BLaER1 treated with 17β-estradiol and CSF1 and Interleukin-3, amounts not matched to agents 10 nM and 100 nM (cell line): ENCODE measurements around the gene SFTPB.

Experiments
- H3K27ac ChIP-seq, 11 experiments: shearing (Covaris generic); formaldehyde crosslinking; 2 replicates each; pipeline ENCODE4 v1.8.1; 2022
- H3K27me3 ChIP-seq, 11 experiments: shearing (Covaris generic); formaldehyde crosslinking; 2 replicates each; pipeline ENCODE4 v1.8.1; 2022
- H3K36me3 ChIP-seq, 11 experiments: shearing (Covaris generic); formaldehyde crosslinking; 2 replicates each; pipeline ENCODE4 v1.8.1; 2022
- H3K4me1 ChIP-seq, 10 experiments: shearing (Covaris generic); formaldehyde crosslinking; 2 replicates each; pipeline ENCODE4 v1.8.1; 2022
- H3K4me2 ChIP-seq, 11 experiments: shearing (Covaris generic); formaldehyde crosslinking; 2 replicates each; pipeline ENCODE4 v1.8.1; 2022
- H3K4me3 ChIP-seq, 10 experiments: shearing (Covaris generic); formaldehyde crosslinking; 2 replicates each; pipeline ENCODE4 v1.8.1; 2022
- H3K9ac ChIP-seq, 11 experiments: shearing (Covaris generic); formaldehyde crosslinking; 2 replicates each; pipeline ENCODE4 v1.8.1; 2022
- H3K9me3 ChIP-seq, 11 experiments: shearing (Covaris generic); formaldehyde crosslinking; replicated peaks in 1 of 11; 2 replicates each; pipeline ENCODE4 v1.8.1; 2022
- H4K20me1 ChIP-seq, 11 experiments: shearing (Covaris generic); formaldehyde crosslinking; 2 replicates each; pipeline ENCODE4 v1.8.1; 2022
- Cebpa-rat ChIP-seq, 11 experiments: shearing (Covaris generic); IDR thresholded peaks; 2 replicates each; pipeline ENCODE4 v1.8.1; 2022

The SFTPB gene

DNA sequence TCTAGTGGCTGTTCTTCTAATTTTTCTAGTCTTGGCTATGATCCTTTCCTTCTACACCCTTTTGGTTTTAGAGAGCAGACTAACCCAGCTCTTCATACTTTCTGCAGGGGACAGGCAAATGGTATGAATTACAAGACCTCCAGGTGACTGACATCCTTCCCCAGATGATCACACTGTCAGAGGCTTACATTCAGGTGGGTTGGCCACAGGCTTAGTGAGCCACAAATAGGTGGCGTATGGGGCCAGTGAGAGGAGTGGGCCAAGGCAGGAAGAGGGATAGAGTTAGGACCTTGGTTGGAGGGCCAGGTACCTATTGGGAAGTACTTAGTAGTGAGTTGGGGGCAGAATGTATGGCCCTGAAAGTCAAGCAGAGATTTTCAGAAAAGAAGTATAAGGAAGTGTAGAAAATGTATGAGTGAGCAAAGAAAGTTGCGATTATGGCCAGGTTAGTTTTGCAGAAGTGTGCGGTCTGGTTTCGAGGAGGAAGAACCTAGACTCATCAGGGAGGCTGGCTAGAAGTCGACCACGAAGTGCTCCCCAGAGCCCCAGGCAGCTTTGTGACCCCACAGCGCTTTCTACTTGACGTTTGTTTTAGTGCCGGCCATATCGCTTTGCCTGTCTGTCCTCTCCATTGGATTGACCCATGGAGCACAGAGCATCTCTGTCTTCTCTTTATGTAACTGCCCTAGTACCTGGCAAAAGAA lies 20.0 kb downstream of the SFTPB start:
- Histone ChIP-seq H3K36me3 (peaks cover 98 to 100% (median 100%) of the 10 kb centered on the region in 11 experiments), H3K27me3 (no peaks in the 10 kb centered on the region), H4K20me1 (peaks cover 9 to 67% (median 52%) of the 10 kb centered on the region in 11 experiments; a peak in 19 of 22 replicates), H3K4me3 (no peak overlapping the region), H3K9ac (peak overlapping the region in 4 of 11 experiments; percentile 7 to 28 (median 20); a peak in 4 of 22 replicates), H3K4me2 (peak overlapping the region in 9 of 11 experiments; percentile 1 to 44 (median 35); a peak in 15 of 22 replicates), H3K9me3 (no peaks in the 10 kb centered on the region), H3K27ac (peak overlapping the region in 2 of 11 experiments; percentile 21; a peak in 3 of 22 replicates), H3K4me1 (peaks cover 10 to 23% (median 19%) of the 10 kb centered on the region in 10 experiments)
- TF ChIP-seq Cebpa-rat (IDR thresholded peaks at IDR 0.05): no peak

DNA sequence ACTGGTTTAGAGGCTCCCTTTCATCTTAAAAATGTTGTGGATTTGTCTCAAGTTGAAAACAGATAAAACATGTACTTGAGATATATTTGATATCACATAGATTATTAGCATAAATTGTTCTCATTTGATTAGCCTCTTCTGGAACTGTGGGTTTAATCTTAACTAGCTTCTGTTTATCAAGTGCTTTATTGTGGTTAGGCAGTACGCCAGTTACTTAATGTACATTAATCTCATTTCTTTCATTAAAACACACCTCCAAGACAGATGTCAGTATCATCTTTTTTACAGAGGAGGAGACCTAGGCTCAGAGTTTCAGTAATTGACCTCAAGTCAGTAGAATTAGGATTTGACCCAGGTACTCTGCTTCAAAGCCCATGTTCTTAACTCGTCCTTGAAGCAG lies 21.8 kb downstream of the SFTPB start:
- no peak for TF ChIP-seq Cebpa-rat (IDR thresholded peaks at IDR 0.05)
- no peak overlapping the region for H3K4me3 ChIP-seq
- H3K4me1 ChIP-seq: peaks cover 10 to 23% (median 19%) of the 10 kb centered on the region in 10 experiments
- peaks cover 9 to 85% (median 59%) of the 10 kb centered on the region in 11 experiments; a peak in 19 of 22 replicates for H4K20me1 ChIP-seq
- no peak overlapping the region for H3K9ac ChIP-seq
- H3K9me3 ChIP-seq: no peaks in the 10 kb centered on the region
- no peak overlapping the region for H3K27ac ChIP-seq
- peaks cover 98 to 100% (median 100%) of the 10 kb centered on the region in 11 experiments for H3K36me3 ChIP-seq
- no peaks in the 10 kb centered on the region for H3K27me3 ChIP-seq
- no peak overlapping the region for H3K4me2 ChIP-seq

DNA sequence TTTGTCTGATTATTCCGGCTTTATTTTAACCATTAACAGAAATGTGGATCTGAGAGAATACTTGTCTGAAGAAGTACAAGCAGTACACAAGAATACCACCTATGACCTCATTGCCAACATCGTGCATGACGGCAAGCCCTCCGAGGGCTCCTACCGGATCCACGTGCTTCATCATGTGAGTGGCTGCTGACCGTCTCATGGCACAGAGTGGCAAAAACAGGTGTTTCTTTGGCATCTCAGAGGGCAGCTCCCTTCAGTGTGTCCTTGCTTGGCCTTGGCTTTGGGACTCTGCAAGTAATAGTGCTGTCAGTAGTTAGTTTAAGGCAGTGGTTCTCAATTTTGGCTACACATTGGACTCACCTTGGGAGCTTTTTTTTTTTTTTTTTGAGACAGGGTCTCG lies 23.1 kb downstream of the SFTPB start:
- no peak overlapping the region for H3K4me3 ChIP-seq
- no peaks in the 10 kb centered on the region for H3K27me3 ChIP-seq
- H3K9me3 ChIP-seq: no peaks in the 10 kb centered on the region
- peaks cover 100% of the 10 kb centered on the region in 11 experiments for H3K36me3 ChIP-seq
- H3K9ac ChIP-seq: no peak overlapping the region
- no peak for TF ChIP-seq Cebpa-rat (IDR thresholded peaks at IDR 0.05)
- peaks cover 9 to 86% (median 59%) of the 10 kb centered on the region in 11 experiments; a peak in 19 of 22 replicates for H4K20me1 ChIP-seq
- no peak overlapping the region for H3K4me2 ChIP-seq
- H3K27ac ChIP-seq: no peak overlapping the region
- H3K4me1 ChIP-seq: peaks cover 10 to 23% (median 19%) of the 10 kb centered on the region in 10 experiments

DNA sequence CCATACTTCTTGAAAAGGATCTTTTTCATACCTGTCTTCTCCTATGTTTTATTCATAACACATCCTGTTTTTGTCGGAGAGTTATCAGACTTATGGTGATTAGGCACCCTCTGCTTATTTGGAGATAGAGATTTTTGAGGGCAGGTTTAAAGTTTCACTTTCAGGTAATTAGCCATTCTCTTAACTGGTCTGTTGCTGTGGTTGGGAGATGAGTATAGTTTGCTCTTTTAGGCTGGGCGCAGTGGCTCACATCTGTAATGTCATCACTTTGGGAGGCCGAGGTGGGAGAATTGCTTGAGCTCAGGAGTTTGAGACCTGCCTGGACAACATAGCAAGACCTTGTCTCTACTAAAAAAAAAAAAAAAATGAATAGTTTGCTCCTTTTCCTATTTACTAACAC lies 25.3 kb downstream of the SFTPB start:
- Histone ChIP-seq H3K4me2 (no peak overlapping the region), H3K27ac (no peak overlapping the region), H3K4me1 (peaks cover 2 to 12% (median 9%) of the 10 kb centered on the region in 10 experiments), H3K9me3 (no peaks in the 10 kb centered on the region), H3K9ac (no peak overlapping the region), H3K36me3 (peaks cover 100% of the 10 kb centered on the region in 11 experiments), H4K20me1 (peaks cover 5 to 72% (median 46%) of the 10 kb centered on the region in 11 experiments; a peak in 19 of 22 replicates), H3K4me3 (no peak overlapping the region), H3K27me3 (no peaks in the 10 kb centered on the region)
- no peak for TF ChIP-seq Cebpa-rat (IDR thresholded peaks at IDR 0.05)

DNA sequence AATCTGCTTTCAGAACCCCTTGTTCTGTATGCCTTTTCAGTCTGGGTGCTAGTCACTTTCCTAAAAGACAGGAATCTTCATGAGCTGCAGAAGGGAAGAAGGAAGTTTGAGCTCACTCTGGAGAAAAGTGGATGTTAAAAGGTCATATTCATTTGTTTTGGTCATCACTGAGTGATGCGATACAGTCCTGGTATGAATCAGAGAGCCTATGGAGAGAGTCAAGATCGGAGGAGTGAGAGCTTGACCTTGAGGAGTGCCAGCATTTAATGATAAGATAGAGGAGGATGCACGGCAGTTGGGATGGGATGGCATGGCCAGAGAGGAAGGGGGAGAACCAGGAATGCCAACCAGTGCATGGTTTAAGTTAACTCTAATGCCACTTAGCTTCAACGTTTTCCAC lies 32.4 kb downstream of the SFTPB start:
- peaks cover 97 to 100% (median 98%) of the 10 kb centered on the region in 11 experiments for H3K36me3 ChIP-seq
- H3K9ac ChIP-seq: no peak overlapping the region; a peak in 2 of 22 replicates
- no peak overlapping the region for H3K27ac ChIP-seq
- no peak overlapping the region for H3K4me3 ChIP-seq
- TF ChIP-seq Cebpa-rat (IDR thresholded peaks at IDR 0.05): no peak
- H3K27me3 ChIP-seq: no peaks in the 10 kb centered on the region
- peaks cover 10 to 75% (median 60%) of the 10 kb centered on the region in 11 experiments; a peak in 21 of 22 replicates for H4K20me1 ChIP-seq
- no peak overlapping the region for H3K4me2 ChIP-seq
- no peaks in the 10 kb centered on the region for H3K9me3 ChIP-seq
- H3K4me1 ChIP-seq: no peaks in the 10 kb centered on the region

DNA sequence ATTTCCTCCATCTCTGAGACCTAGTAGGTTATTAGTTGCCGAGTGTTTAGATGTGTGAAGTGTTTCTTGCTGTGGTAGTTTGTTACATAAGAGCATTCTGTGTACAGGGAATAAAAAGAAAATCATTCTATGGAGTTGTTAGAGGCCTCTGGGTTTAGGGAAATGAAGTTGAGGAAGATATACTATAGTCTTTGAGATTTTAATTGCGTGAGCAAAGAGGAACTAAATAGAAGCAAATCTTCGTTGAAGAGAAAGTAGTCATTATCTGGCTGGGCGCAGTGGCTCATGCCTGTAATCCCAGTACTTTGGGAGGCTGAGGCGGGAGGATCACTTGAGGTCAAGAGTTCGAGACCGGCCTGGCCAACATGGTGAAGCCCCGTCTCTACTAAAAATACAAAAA lies 33.0 kb downstream of the SFTPB start:
- Histone ChIP-seq H3K4me1 (no peaks in the 10 kb centered on the region), H3K27ac (no peak overlapping the region), H3K4me2 (no peak overlapping the region), H3K9ac (peak overlapping the region in 2 of 11 experiments; percentile 36 to 40; a peak in 1 of 22 replicates), H3K27me3 (no peaks in the 10 kb centered on the region), H3K9me3 (no peaks in the 10 kb centered on the region), H4K20me1 (peaks cover 10 to 79% (median 65%) of the 10 kb centered on the region in 11 experiments; a peak in 21 of 22 replicates), H3K36me3 (peaks cover 97 to 100% (median 98%) of the 10 kb centered on the region in 11 experiments), H3K4me3 (no peak overlapping the region)
- TF ChIP-seq Cebpa-rat (IDR thresholded peaks at IDR 0.05): no peak

DNA sequence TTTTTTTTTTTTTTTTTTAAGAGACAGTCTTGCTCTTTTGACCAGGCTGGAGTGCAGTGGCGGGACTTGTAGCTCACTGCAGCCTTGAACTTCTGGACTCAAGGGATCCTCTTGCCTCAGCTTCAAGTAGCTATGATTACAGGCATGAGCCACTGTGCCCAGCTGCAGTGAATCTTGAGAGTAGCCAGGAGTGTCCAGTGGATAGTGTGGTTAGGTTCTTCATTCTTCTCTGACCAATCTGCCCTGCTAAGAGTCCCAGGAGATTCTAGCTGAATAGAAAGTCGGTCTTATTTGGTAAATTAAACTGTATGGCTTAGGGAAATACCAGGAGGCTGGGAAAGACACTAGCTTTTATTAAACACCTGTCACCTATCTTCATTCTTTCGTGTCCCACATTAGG lies 36.7 kb downstream of the SFTPB start:
- peaks cover 97 to 100% (median 99%) of the 10 kb centered on the region in 11 experiments for H3K36me3 ChIP-seq
- no peak overlapping the region for H3K27ac ChIP-seq
- TF ChIP-seq Cebpa-rat (IDR thresholded peaks at IDR 0.05): no peak
- H3K4me3 ChIP-seq: no peak overlapping the region
- no peaks in the 10 kb centered on the region for H3K9me3 ChIP-seq
- H3K4me1 ChIP-seq: peaks cover 0 to 8% (median 0%) of the 10 kb centered on the region in 10 experiments; a peak in 2 of 20 replicates
- H3K27me3 ChIP-seq: no peaks in the 10 kb centered on the region
- no peak overlapping the region for H3K4me2 ChIP-seq
- H4K20me1 ChIP-seq: peaks cover 10 to 91% (median 54%) of the 10 kb centered on the region in 11 experiments; a peak in 21 of 22 replicates
- H3K9ac ChIP-seq: no peak overlapping the region

DNA sequence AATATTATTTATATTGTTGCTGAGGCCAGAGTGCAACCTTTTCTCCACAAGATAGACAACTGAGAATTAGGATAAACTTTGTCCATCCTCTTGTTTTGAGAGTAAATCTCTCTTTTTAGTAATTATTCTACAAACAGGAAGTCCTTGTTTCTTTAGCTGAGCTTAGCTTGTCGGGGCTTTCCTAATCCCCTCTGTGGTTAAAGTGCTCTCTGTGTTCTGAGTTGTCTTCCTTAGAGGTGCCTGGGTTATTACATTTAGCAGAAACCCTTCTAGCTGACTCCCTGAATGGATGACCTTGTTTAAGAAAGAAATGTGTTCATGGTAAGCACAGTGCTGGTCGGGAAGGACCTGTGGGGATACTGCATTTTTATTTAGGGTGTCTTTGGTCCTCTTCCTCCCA lies 39.3 kb downstream of the SFTPB start:
- TF ChIP-seq Cebpa-rat (IDR thresholded peaks at IDR 0.05): no peak
- no peak overlapping the region for H3K4me3 ChIP-seq
- H3K27me3 ChIP-seq: no peaks in the 10 kb centered on the region
- H3K9ac ChIP-seq: peak overlapping the region in 2 of 11 experiments; percentile 35 to 48; a peak in 2 of 22 replicates
- H3K4me2 ChIP-seq: no peak overlapping the region
- H3K27ac ChIP-seq: no peak overlapping the region
- peaks cover 99 to 100% (median 100%) of the 10 kb centered on the region in 11 experiments for H3K36me3 ChIP-seq
- peaks cover 0 to 8% (median 0%) of the 10 kb centered on the region in 10 experiments; a peak in 2 of 20 replicates for H3K4me1 ChIP-seq
- no peaks in the 10 kb centered on the region for H3K9me3 ChIP-seq
- H4K20me1 ChIP-seq: peaks cover 0 to 90% (median 44%) of the 10 kb centered on the region in 11 experiments; a peak in 19 of 22 replicates

DNA sequence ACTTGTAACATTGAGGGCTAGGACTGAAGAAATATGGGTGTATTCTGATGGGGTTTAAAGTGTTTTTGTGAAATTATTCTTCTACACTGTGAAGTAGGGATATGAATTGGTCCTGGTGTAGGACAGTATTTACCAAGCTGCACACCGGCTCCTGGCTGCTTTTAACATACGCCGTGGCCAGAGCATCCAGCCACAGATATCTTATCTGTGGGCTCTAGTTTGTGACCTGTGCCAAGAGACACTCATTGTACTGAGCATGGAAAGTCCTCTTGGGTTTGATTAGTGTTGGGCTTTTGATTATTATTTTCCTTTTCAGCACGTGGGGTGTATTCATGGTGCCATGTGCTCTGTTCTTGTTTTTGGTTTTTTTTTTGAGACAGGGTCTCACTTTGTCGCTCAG lies 44.0 kb downstream of the SFTPB start:
- no peak for TF ChIP-seq Cebpa-rat (IDR thresholded peaks at IDR 0.05)
- Histone ChIP-seq H3K9me3 (no peaks in the 10 kb centered on the region), H3K4me1 (peaks cover 0 to 6% (median 0%) of the 10 kb centered on the region in 10 experiments; a peak in 6 of 20 replicates), H3K4me3 (no peak overlapping the region), H4K20me1 (peaks cover 4 to 95% (median 61%) of the 10 kb centered on the region in 11 experiments; a peak in 21 of 22 replicates), H3K9ac (no peak overlapping the region), H3K27me3 (no peaks in the 10 kb centered on the region), H3K4me2 (no peak overlapping the region), H3K27ac (no peak overlapping the region), H3K36me3 (peaks cover 98 to 100% (median 100%) of the 10 kb centered on the region in 11 experiments)
